C1 segment of cervical spinal cord (tissue), 14 donors: ENCODE results near the gene CDK16.

Experiments
- DNase-seq, 14 donors: peaks; one replicate each; lab custom pipeline; 2025; lab: John Stamatoyannopoulos, UW

CDK16 gene

DNA sequence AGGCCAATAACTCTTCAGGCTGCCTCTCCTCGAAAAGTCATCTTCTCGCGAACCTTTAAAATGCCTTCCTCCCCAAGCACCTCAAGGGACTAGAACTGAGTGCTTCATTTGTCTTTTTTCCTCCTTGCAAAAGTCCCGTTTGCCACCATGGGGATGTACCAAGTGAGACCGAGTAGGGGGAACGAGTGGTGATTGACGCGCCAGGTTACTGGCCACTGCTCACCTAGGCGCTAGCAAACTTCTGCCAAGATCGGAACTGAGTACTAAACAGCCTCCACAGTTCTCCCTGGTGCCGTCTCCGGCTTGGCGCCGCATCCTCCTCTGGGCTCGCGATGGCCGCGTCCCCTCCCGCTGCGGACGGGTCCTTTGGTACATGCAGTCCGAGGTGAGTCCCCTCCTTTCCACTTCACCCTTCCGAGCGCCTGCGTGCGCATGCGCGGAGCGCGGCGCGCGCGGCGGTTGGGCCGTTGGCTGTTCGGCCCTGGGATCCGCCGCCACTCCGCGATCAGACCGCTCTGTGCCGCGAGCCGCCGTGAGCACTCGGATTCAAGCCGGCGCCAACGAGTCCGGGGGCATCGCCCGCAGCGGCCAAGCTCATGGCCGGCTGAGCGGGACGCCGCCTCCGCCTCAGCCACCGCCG, at the start of gene CDK16:
Gene CDK16, plus strand, starts transcription at position 402 of the 640 bp plus-strand sequence. CDS start 4,877 bp downstream, outside the sequence.
- DNase-seq: peak; percentile 50 to 93 (median 86)

DNA sequence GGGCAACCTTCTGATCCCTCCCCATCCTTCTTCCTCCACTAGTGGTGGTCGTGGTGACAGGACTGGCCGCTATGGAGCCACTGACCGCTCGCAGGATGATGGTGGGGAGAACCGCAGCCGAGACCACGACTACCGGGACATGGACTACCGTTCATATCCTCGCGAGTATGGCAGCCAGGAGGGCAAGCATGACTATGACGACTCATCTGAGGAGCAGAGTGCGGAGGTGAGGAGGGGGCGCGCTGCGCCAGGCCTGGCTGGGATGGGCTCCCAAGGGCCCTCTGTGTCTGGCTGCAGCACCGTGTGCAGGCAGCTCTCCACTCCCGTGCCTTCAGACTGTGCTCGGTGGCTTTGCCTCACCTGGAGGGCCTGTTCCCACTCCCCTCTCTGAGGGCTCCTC, 49.2 kb upstream of the CDK16 start:
- DNase-seq: no peak

DNA sequence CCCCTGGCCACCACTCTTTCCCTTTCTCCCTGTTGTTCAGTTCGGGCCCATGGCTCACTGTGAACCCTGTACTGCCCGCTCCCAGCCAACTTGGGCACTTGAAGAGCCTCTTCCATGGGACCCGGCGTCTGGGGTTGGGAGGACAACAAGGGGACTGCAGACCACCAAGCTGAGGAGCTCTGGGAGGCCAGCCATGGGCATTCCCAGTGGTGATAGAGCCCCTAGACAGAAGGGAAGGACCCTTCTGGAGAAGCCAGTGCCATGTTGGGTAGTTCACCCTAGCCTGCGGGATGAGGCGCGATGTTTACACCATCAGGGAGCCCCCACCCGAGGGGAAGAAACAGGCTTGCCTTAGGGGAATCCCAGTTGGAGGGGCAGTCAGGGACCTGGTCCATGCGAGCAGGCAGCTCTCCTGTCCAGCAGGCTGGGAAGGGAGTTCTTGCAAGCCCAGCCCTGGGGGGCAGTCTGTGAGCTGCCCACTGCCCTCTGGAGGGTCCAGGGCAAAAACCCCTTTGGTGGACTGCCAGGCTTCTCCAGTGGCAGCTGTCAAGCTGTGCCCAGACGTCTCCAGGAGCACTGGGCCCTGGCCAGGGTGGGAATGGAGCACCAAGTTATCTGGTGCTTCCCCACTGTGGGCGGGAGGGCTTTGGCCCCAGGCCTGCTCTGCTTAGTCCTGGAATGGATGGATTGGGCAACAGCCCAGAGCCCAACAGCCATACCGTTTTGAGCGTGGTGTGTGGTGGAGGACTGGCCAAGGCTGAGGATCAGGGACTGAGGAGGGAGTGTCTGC, 48.6 kb upstream of the CDK16 start:
- DNase-seq: peak in 1 of 14 donors; percentile 22

DNA sequence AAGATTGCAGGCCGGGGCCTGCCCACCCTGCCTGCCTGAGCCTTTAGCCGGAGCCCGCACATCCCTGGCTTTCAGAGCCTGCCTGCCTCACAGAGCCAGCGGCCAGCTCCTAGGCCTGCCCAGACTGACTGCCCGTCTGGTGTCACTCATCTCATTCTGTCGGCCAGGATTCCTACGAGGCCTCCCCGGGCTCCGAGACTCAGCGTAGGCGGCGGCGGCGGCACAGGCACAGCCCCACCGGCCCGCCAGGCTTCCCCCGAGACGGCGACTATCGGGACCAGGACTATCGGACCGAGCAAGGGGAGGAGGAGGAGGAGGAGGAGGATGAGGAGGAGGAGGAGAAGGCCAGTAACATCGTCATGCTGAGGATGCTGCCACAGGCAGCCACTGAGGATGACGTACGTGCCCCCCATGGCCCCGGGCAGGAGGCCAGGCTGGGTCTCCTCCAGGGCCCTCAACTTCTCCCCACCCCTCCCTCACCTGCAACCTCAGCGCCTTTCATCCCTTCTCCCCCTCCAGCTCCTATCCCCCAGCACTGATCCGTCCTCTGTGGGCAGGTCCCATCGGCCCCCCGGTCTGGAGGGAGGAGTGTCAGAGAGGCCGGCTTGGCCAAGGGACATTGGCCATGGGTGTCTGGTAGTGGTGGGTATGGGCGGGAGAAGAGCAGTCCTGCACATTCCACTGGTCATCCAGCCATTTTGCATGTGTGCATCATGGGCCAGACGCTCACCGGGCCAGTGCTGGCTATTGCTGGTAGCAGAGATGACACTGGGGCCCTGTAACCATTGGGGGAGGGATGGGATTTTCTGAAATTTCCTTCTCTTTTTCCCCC, 47.4 kb upstream of the CDK16 start:
- DNase-seq: no peak

DNA sequence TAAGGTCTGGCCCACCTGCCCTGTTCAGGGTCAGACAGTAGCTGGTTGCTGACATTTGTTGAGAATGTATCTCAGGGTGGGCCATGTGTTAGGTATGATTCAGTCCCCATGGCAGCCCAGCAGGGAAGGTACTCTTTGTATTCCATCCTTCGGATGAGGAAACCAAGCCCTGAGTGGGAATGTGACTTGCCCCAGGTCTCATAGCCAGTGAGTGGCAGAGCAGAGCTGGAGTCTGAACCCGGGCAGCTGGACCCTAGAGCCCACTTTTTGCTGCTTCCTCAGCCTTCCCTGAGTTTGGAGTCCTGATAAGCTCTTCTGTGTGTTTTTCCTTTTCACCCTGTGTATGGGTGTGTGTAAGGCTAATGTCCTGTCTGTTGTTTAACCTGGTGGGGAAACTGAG, 46.5 kb upstream of the CDK16 start:
- no peak for DNase-seq

DNA sequence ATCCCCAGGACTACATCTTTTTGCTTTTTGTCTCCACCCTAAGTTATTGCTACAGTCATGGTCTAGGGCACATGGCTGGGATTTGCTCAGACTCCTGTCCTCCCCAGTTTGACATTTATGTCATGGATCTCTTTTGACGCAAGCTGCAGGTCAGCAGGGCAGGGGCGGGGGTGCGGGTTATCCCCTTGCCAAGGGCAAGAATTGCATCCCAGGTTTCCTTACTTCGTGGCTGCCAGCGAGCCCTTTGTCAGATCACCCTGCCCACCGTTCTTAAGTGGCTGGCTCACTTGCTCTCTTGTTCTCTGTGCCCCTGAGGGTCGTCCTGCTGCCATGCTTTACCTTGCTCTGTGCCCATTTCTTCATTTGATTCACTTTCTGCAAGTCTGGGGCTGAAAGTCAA, 45.9 kb upstream of the CDK16 start:
- no peak for DNase-seq

DNA sequence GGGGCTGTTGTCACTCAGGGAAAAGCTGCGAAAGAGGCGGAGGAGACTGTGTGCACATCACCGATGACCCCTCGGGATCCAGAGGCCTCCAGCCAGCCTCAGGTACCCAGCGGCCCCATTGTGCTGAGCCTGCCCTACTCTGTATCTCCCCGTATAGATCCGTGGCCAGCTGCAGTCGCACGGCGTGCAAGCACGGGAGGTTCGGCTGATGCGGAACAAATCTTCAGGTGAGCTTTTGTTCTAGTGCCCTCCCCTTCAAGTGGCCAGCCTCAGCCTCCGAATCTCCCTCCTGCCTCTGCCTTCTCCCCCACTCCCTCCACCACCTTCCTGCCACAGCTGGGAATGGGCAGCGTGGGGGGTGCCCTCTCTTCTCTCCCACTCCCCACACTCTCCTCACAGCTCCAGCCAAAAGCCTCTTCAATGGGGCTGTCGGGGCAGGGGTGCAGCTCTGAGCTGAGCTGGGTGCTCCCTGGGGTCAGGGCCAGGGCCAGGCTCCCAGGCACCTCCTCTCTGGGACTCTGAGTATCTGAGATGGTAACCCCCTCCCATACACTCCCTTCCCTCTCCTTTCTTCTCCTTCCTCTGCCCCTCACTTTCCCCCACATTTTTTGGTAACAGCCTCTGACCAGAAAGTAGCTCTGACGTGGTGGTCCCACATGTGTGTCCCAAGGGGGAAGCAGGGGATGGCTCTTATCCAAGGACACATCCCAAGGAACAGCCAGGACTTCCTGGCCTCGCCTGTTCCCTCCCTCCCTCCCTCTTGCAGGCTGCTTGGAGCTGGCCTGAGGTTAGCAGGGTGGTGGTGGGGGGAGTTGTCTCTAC, 45.3 kb upstream of the CDK16 start:
- DNase-seq: no peak

DNA sequence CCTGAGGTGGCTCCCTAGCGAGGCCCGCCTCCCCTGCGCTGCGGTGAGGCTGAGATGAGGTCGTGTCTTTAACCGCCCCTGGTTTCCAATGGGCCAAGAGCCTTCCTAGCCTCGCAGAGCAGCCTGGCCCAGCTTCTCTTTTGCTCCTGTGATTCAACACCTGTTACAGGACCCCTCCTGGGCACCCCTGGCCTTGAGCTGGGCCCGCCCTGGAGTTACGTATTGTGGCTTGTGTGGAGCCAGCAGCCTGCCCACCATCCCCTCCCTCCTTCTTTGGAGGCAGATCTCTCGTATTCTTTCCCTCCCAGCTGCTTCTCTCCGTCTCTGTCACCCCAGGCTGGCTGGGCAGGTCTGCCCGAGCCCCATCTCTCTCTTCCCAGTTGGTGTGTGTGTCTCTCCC, 44.1 kb upstream of the CDK16 start:
- no peak for DNase-seq

DNA sequence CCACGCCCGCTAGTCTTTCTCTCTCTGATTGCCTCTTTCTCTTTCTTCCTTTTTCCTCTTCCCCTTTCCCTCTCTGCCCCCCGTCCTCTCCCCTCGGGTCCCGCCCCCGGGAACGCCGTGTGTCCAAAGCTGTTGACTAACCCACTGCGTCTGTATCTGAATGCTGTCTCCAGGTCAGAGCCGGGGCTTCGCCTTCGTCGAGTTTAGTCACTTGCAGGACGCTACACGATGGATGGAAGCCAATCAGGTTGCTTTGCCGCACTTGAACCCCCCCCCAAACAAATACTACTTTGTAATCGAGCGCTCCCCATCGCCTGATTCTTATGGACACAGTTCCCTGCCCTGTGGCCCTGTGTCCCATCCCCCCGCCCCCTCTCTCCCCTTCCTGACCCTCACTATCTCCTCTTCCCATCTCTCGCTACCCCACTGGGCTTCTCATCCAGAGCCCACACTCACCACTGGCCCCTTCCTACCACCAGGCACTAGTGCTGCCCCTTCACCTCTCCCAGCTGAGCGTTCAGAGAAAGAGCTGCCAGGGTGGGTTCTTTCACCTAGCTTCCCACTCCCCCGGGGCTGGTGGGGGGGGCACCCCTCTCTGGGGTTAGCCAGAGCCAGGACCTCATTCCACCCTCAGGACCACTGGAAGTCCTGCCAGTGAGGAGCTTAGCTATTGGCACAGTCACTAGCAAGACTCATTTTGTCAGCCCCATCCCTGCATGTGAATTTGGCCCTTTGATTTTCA, 43.5 kb upstream of the CDK16 start:
- DNase-seq: no peak

DNA sequence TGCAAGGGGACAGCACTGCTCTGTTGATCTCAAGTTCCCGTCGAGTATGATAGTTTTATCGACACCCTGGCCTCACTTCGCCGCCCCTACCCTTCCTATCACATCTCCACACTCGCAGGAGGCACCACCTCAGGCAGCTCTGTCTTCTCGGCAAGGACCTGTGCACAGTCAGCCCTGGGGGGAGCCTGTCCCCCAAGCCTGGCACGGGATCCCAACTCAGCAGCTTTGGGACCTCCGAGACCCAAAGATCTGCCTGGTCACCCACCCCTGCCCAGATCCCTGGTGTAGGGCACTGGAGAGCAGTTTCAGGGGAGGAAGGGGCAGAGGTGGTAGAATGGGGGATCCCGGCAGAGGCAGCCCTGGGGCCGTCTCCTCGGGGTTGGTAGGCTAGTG, 42.9 kb upstream of the CDK16 start:
- DNase-seq: no peak

DNA sequence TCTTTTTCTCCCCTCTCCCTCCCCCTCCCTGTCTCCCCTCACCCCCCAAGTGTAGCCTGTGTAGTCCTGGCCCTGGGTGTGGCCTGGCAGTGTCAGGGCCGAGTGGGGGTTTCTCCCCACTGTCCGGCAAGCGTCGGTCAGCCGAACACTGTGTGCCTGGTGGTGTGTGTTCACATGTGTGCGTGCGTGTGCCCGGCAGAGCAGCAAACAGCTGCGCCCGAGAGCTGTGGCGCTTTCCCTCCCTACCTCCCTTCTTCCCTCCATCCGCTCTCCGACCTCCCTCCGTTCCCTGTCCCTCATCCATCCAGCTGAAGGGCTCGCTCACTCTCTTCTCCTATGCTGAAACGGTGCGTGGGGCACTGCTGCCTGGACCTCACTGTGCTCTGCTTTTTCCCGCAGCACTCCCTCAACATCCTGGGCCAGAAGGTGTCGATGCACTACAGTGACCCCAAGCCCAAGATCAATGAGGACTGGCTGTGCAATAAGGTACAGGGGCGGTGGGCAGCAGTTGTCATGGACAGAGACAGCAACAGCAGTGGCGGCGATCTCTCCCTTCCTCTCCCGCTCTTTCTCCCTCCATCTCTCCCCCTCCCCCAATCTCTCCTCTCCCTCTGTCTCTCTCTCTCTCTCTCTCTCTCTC, 42.3 kb upstream of the CDK16 start:
- no peak for DNase-seq

DNA sequence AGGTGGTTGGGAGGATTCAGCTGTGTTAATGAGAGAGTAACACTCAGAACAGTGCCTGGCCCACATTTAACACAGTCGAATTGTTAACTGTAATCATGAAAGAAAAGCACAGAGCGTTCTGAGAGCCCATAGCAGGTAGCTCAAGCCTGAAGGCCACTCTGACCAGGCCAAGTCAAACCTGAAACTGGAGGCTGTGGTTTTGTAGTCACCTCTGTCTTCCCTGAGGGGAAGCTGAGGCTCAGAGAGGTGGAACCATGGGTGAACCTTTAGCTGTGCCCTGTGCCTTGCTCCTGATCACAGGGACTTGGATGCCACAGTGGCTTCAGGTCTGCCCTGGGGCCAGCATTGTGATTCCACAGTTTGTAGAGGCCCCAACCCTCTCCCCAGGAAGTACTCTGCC, 41.4 kb upstream of the CDK16 start:
- DNase-seq: no peak

DNA sequence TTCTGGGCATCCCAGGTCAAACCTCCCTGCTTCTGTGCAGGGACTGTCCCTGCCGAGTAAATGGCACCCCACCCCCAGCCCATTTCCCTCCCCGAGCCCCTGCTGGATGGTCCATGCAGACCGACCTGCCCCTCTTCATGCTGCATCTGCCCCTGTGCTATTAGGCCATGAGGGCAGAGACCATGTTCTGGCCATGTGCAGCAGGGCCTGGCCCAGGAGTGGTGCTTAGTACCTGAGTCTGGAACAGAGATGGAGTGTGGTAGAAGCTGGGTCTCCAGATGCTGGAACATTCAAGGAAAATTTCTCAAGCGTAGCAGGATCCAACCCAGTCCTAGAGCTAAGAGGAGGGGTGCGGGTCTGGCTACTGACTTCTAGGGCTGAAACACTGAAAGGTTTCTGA, 40.1 kb upstream of the CDK16 start:
- no peak for DNase-seq

DNA sequence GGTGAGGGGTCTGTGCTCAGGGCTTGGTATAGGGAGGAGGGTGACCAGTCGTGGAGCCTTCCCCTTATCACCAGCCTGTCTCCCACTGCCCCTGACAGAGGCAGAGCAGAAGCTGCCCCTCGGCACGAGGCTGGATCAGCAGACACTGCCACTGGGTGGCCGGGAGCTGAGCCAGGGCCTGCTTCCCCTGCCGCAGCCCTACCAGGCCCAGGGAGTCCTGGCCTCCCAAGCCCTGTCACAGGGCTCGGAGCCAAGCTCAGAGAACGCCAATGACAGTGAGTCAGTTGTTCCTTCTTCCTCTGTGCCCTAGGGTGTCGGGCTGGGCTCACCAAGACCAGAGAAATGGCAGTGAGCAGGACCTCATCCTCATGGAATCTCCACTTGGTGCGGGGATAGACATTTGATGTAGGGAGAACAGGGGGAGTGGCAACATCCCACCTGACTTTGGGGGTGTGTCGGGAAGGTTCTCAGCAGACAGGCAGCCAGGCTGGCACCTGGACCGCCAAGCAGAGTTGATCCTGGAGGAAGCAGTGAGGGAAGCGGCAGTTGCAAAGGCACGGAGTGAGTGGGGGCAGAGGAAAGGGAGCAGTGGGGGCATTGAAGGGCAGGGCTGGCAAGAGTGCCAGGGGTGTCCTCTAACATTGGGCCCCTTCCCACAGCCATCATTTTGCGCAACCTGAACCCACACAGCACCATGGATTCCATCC, 39.1 kb upstream of the CDK16 start:
- DNase-seq: peak in 12 of 14 donors; percentile 1 to 77 (median 41)

DNA sequence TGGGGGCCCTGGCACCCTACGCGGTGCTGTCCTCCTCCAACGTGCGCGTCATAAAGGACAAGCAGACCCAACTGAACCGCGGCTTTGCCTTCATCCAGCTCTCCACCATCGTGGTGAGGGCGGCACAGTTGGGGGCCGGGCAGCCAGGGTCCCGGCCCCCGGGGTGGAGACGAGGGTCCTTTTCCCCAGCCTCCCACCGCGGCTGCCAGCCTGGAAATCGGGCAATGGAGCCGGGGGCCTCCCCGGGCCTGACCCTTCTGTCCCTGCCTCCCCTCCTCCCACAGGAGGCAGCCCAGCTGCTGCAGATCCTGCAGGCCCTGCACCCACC, 38.6 kb upstream of the CDK16 start:
- no peak for DNase-seq

DNA sequence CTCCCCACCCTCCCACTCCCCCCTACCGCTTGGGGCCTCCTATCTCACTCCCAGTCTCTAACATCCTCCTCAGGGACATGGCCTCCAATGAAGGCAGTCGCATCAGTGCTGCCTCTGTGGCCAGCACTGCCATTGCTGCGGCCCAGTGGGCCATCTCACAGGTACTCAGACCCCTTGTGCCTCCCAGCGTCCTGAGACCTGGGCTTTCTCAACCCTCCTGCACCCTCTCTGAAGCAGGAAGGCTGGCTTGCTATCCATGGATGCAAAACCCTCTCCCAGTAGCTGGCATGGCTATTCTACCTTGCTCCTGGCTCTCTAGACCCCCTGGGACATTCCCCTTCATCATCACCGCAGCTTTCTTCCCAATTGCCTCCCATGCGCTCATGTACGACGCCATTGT, 38.1 kb upstream of the CDK16 start:
- no peak for DNase-seq

DNA sequence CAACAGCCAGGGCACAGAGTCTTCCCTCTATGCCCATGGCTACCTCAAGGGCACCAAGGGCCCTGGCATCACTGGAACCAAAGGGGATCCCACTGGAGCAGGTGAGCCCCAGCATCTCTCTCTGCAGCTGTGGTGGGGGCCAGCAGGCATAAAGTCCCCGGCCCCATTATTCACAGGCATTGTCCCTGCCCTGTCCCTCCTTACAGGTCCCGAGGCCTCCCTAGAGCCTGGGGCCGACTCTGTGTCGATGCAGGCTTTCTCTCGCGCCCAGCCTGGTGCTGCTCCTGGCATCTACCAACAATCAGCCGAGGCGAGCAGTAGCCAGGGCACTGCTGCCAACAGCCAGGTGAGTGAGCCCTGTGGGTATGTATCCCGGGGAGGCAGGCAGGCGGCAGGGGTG, 37.2 kb upstream of the CDK16 start:
- DNase-seq: no peak

DNA sequence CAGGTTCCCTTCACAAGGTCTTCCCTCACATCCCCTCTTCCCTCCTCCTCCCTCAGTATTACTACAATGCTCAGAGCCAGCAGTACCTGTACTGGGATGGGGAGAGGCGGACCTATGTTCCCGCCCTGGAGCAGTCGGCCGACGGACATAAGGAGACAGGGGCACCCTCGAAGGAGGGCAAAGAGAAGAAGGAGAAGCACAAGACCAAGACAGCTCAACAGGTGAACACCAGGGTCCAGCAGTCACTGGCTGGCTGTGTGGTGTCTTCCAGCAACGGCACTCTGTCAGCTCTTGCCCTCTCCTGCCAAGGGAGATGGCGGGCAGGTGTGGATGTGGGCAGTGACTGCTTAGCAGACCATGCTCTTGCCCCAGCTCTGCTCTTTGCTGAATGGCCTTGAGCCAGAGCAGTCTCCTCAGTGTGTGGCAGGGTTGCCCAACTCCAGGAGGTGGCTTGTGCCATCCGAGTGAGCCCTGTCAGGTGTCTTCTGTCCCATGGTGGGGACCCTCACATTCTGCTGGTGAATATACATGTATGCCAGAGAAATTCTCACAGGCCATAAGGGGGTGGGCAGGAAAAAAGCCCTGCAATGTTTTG, 36.3 kb upstream of the CDK16 start:
- no peak for DNase-seq

DNA sequence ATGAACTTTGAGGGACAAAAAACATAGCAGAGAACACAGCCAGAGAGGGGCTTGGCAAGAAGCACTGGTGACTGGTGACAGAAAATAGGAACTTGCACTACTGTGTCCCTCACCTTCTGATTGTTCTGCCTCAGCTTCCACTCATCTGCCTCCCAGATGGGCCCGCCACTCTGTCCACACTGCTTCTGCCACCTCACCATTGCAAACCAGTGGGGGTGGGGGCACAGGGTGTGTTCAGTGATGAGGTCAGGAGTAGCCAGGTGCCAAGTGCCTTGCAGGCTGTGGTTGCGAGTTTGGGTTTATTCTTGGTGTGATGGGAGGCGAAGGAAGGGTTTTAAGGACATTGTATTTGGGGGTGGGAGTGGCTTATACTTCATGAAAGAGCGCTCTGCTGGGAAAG, 34.0 kb upstream of the CDK16 start:
- no peak for DNase-seq

DNA sequence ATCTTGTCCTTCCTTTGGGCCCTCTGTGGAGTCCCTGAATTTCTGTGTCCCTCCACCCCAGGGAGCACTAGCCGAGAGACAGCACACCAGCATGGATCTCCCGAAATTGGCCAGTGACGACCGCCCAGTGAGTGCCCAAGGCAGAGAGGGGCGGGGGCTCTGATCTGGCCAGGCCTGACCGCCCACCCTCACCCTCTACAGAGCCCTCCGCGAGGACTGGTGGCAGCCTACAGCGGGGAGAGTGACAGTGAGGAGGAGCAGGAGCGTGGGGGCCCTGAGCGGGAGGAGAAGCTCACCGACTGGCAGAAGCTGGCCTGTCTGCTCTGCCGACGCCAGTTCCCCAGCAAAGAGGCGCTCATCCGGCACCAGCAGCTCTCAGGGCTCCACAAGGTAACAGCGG, 33.2 kb upstream of the CDK16 start:
- DNase-seq: no peak
